K562 (cell line): ENCODE results near the gene ZNF565. TPM values are rescaled to one million over a fixed set of nuclear protein-coding genes. Genes with fewer than 3 reads are reported as not detected.
A peak's percentile ranks its signal among the peaks of the same experiment; 100 is the strongest.

ENCODE experiments used
- HNRNPLL ChIP-seq: fragments of 200-400 bp; formaldehyde crosslinking; IDR thresholded peaks from 2 replicates; pipeline ENCODE4 v1.6.1; 2017; ENCODE audit warnings: low read length, low read depth, mild to moderate bottlenecking; ENCODE audit not compliant: poor library complexity, severe bottlenecking
- MAZ ChIP-seq, 2 experiments: fragments of 450-650 bp in 1 of 2; sonication (generic) in 1 of 2; formaldehyde crosslinking; IDR thresholded peaks in 1 of 2; conservative IDR thresholded peaks in 1 of 2; 2 replicates each; pipeline versions ENCODE4 v1.4.0 to v1.5.0; 2020; ENCODE audit warnings: mild to moderate bottlenecking in 1 of 2, missing genetic modification reagents in 1 of 2
- PTTG1 ChIP-seq: fragments of 450-650 bp; IDR thresholded peaks from 2 replicates; pipeline ENCODE4 v1.6.1; 2016; ENCODE audit warnings: low read depth, mild to moderate bottlenecking, missing genetic modification characterization, missing compliant biosample characterization
- RCOR1 ChIP-seq, 2 experiments: IDR thresholded peaks; 2 replicates each; pipeline ENCODE4 v1.6.1; 2012; ENCODE audit warnings: low read depth in 2 of 2, low read length in 2 of 2, borderline replicate concordance in 1 of 2, improper control_type of control experiment in 1 of 2
- SMARCC2 ChIP-seq: fragments of 450-650 bp; IDR thresholded peaks from 2 replicates; pipeline ENCODE4 v1.6.1; 2017; ENCODE audit warnings: antibody characterized with exemption, moderate library complexity, mild to moderate bottlenecking, low read depth
- ZNF347 ChIP-seq: fragments of 450-650 bp; formaldehyde crosslinking; IDR thresholded peaks from 2 replicates; pipeline ENCODE4 v1.4.0; 2020; ENCODE audit warnings: low read depth, mild to moderate bottlenecking, moderate library complexity
- ZNF699 ChIP-seq: fragments of 250-450 bp; sonication (Bioruptor Pico); IDR thresholded peaks from 2 replicates; pipeline ENCODE4 v1.8.0; 2021; ENCODE audit warnings: mild to moderate bottlenecking, moderate library complexity; ENCODE audit not compliant: insufficient replicate concordance
- polyA plus RNA-seq, 8 experiments: library from polyadenylated mRNA; depleted of rRNA in 4 of 8; stranded (reverse) in 5 of 8; unstranded in 3 of 8; fragments of >200 nt; fragmentation: Nextera tagmentation in 2 of 8; fragmentation: Illumina TruSeq in 1 of 8; extraction: Ambion mirVana in 2 of 8; extraction: Trizol in 1 of 8; gene quantifications; 2 replicates each; pipeline versions ENCODE4 v1.2.1 to v1.2.3, GENCODE V29; 2011 to 2014; ENCODE audit warnings: inconsistent platforms in 1 of 8, missing spikeins in 1 of 8
- total RNA-seq, 7 experiments: library from RNA; depleted of rRNA in 6 of 7; stranded (reverse); fragments of >200 nt in 6 of 7; fragmentation: Illumina TruSeq in 2 of 7; extraction: Trizol in 2 of 7; gene quantifications; 2 replicates each; pipeline versions ENCODE4 v1.2.1 to v1.2.3, GENCODE V29; 2011 to 2021; ENCODE audit warnings: low replicate concordance in 1 of 7
- TF ChIP-seq, protein P1 (sequence below), 3 experiments: fragments of 200-800 bp in 1 of 3; fragments of 250-450 bp in 1 of 3; fragments of 450-650 bp in 1 of 3; sonication (Bioruptor Pico) in 1 of 3; sonication (Bioruptor generic) in 1 of 3; formaldehyde crosslinking in 1 of 3; IDR thresholded peaks; 2 replicates each; pipeline versions ENCODE4 v1.6.1 to v1.8.0; 2016 to 2022; ENCODE audit warnings: mild to moderate bottlenecking in 2 of 3, missing genetic modification characterization in 2 of 3, missing compliant biosample characterization in 1 of 3, moderate library complexity in 1 of 3
- TF ChIP-seq, protein P2 (sequence below): fragments of 250-450 bp; sonication (Bioruptor Pico); IDR thresholded peaks from 2 replicates; pipeline ENCODE4 v1.8.0; 2022; ENCODE audit warnings: inconsistent platforms
- TF ChIP-seq, protein P3 (sequence below): fragments of 250-450 bp; sonication (Bioruptor Pico); IDR thresholded peaks from 2 replicates; pipeline ENCODE4 v1.9.0; 2021; ENCODE audit warnings: mild to moderate bottlenecking, inconsistent platforms
- TF ChIP-seq, protein P4 (sequence below): fragments of 450-650 bp; IDR thresholded peaks from 2 replicates; pipeline ENCODE4 v1.6.1; 2017; ENCODE audit warnings: antibody characterized with exemption, mild to moderate bottlenecking

Gene ZNF565
- total and polyA plus RNA-seq, 9 of the 15 experiments (the other 6 are each of a cell fraction or from before 2014, with no cell fraction given) = 1.3 to 3.2 (median 2.6) TPM

DNA sequence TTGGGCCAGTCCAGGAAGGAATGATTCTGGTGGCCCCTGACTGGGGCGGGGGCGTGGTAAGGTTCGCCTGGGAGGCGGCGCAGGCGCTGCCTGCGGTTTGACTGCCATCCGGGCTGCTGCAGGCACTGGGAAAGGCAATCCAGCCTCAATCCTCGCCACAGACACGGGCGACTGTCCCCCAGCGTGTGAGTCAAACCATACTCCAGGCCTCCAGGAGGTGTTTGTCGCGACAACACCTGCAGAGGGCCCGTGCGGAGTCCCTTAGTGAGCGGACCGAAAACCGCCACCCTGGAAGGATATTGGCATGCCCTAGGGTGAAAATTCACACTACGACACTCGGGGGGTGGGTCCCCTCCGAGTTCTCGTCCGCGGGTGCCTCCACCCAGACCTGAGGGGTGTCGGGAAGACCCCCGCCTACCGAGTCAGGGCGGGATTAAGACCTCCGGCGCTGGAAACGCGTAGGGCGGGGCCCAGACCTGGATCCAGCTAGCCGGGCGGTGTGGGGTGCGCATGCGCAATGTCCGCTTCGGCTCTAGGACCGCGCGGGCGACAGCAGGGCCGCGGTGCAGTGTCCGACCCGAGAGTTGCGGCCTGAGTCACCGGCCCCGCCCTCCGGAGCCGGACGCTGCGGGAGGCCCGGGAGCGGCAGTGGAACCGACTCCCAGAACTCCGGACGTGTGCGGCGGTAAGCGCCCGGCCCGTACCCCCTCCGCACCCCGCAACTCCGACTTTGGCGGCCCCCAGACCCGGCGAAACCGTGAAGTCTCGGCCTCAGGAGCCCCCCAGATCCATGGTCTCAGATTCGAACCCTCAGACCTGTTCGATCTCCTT lies 74.8 kb downstream of the ZNF565 start, which contains the start of gene CAPNS1 (continued):
- TF ChIP-seq, protein P1, sequence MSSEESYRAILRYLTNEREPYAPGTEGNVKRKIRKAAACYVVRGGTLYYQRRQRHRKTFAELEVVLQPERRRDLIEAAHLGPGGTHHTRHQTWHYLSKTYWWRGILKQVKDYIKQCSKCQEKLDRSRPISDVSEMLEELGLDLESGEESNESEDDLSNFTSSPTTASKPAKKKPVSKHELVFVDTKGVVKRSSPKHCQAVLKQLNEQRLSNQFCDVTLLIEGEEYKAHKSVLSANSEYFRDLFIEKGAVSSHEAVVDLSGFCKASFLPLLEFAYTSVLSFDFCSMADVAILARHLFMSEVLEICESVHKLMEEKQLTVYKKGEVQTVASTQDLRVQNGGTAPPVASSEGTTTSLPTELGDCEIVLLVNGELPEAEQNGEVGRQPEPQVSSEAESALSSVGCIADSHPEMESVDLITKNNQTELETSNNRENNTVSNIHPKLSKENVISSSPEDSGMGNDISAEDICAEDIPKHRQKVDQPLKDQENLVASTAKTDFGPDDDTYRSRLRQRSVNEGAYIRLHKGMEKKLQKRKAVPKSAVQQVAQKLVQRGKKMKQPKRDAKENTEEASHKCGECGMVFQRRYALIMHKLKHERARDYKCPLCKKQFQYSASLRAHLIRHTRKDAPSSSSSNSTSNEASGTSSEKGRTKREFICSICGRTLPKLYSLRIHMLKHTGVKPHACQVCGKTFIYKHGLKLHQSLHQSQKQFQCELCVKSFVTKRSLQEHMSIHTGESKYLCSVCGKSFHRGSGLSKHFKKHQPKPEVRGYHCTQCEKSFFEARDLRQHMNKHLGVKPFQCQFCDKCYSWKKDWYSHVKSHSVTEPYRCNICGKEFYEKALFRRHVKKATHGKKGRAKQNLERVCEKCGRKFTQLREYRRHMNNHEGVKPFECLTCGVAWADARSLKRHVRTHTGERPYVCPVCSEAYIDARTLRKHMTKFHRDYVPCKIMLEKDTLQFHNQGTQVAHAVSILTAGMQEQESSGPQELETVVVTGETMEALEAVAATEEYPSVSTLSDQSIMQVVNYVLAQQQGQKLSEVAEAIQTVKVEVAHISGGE (CRISPR knock-in tag; IDR thresholded peaks at IDR 0.05) = peak in 1 of 3 experiments; percentile 82; a peak in 3 of 6 replicates
- TF ChIP-seq RCOR1 (IDR thresholded peaks at IDR 0.05; ENCODE audit: borderline replicate concordance in 1 of 2, low read depth in 2 of 2, low read length in 2 of 2) (peak in 1 of 2 experiments; percentile 24; a peak in 1 of 4 replicates), MAZ (CRISPR knock-in tag; conservative IDR thresholded peaks at IDR 0.05 in 1 of 2, IDR thresholded peaks at IDR 0.05 in 1 of 2) (peak; percentile 97 to 98), HNRNPLL (peak; percentile 52), ZNF699 (no peak), SMARCC2 (no peak), PTTG1 (no peak), ZNF347 (CRISPR knock-in tag) (no peak)
- TF ChIP-seq, protein P2, sequence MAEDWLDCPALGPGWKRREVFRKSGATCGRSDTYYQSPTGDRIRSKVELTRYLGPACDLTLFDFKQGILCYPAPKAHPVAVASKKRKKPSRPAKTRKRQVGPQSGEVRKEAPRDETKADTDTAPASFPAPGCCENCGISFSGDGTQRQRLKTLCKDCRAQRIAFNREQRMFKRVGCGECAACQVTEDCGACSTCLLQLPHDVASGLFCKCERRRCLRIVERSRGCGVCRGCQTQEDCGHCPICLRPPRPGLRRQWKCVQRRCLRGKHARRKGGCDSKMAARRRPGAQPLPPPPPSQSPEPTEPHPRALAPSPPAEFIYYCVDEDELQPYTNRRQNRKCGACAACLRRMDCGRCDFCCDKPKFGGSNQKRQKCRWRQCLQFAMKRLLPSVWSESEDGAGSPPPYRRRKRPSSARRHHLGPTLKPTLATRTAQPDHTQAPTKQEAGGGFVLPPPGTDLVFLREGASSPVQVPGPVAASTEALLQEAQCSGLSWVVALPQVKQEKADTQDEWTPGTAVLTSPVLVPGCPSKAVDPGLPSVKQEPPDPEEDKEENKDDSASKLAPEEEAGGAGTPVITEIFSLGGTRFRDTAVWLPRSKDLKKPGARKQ (CRISPR knock-in tag) = no peak
- TF ChIP-seq, protein P3, sequence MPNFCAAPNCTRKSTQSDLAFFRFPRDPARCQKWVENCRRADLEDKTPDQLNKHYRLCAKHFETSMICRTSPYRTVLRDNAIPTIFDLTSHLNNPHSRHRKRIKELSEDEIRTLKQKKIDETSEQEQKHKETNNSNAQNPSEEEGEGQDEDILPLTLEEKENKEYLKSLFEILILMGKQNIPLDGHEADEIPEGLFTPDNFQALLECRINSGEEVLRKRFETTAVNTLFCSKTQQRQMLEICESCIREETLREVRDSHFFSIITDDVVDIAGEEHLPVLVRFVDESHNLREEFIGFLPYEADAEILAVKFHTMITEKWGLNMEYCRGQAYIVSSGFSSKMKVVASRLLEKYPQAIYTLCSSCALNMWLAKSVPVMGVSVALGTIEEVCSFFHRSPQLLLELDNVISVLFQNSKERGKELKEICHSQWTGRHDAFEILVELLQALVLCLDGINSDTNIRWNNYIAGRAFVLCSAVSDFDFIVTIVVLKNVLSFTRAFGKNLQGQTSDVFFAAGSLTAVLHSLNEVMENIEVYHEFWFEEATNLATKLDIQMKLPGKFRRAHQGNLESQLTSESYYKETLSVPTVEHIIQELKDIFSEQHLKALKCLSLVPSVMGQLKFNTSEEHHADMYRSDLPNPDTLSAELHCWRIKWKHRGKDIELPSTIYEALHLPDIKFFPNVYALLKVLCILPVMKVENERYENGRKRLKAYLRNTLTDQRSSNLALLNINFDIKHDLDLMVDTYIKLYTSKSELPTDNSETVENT = peak; percentile 92
- TF ChIP-seq, protein P4, sequence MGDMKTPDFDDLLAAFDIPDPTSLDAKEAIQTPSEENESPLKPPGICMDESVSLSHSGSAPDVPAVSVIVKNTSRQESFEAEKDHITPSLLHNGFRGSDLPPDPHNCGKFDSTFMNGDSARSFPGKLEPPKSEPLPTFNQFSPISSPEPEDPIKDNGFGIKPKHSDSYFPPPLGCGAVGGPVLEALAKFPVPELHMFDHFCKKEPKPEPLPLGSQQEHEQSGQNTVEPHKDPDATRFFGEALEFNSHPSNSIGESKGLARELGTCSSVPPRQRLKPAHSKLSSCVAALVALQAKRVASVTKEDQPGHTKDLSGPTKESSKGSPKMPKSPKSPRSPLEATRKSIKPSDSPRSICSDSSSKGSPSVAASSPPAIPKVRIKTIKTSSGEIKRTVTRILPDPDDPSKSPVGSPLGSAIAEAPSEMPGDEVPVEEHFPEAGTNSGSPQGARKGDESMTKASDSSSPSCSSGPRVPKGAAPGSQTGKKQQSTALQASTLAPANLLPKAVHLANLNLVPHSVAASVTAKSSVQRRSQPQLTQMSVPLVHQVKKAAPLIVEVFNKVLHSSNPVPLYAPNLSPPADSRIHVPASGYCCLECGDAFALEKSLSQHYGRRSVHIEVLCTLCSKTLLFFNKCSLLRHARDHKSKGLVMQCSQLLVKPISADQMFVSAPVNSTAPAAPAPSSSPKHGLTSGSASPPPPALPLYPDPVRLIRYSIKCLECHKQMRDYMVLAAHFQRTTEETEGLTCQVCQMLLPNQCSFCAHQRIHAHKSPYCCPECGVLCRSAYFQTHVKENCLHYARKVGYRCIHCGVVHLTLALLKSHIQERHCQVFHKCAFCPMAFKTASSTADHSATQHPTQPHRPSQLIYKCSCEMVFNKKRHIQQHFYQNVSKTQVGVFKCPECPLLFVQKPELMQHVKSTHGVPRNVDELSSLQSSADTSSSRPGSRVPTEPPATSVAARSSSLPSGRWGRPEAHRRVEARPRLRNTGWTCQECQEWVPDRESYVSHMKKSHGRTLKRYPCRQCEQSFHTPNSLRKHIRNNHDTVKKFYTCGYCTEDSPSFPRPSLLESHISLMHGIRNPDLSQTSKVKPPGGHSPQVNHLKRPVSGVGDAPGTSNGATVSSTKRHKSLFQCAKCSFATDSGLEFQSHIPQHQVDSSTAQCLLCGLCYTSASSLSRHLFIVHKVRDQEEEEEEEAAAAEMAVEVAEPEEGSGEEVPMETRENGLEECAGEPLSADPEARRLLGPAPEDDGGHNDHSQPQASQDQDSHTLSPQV = no peak
